AG10803 (cell line): ENCODE measurements around the gene TM7SF2.
A peak's percentile ranks its signal among the peaks of the same experiment; 100 is the strongest.

ENCODE experiments used
- DNase-seq: peaks from one replicate; pipeline ENCODE4 v3.0.0; 2010; ENCODE audit warnings: low read depth
- H3K4me3 ChIP-seq: 2 replicates; pipeline ENCODE4 v1.5.1; 2011; ENCODE audit warnings: mild to moderate bottlenecking, low read length, control low read depth
- TF ChIP-seq, protein P1 (sequence below): conservative IDR thresholded peaks from 2 replicates; pipeline ENCODE4 v1.5.1; 2011; ENCODE audit warnings: mild to moderate bottlenecking, low read length, control low read depth, inconsistent platforms

Gene TM7SF2

DNA sequence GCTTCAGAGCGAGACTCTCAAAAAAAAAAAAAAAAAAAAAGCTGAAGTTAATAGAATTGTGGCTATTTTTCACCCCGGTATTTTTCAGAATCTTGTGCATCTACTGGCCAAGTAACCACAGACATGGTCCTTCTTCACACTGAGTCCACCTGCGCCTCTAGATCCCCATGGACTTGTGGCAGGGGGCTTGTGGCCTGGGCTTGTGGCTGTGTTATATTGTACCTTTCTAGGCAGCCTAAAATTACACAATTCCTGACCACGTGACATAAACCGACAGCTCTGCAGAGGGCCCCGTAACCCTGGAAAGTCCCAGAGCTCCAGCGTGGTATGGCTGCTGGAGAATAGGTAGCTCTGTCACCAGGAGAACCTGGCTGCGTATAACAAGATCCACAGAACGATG lies 42.5 kb upstream of the TM7SF2 start:
- TF ChIP-seq, protein P1, sequence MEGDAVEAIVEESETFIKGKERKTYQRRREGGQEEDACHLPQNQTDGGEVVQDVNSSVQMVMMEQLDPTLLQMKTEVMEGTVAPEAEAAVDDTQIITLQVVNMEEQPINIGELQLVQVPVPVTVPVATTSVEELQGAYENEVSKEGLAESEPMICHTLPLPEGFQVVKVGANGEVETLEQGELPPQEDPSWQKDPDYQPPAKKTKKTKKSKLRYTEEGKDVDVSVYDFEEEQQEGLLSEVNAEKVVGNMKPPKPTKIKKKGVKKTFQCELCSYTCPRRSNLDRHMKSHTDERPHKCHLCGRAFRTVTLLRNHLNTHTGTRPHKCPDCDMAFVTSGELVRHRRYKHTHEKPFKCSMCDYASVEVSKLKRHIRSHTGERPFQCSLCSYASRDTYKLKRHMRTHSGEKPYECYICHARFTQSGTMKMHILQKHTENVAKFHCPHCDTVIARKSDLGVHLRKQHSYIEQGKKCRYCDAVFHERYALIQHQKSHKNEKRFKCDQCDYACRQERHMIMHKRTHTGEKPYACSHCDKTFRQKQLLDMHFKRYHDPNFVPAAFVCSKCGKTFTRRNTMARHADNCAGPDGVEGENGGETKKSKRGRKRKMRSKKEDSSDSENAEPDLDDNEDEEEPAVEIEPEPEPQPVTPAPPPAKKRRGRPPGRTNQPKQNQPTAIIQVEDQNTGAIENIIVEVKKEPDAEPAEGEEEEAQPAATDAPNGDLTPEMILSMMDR, result no peak
- no peak for DNase-seq
- no peak overlapping the region for H3K4me3 ChIP-seq

DNA sequence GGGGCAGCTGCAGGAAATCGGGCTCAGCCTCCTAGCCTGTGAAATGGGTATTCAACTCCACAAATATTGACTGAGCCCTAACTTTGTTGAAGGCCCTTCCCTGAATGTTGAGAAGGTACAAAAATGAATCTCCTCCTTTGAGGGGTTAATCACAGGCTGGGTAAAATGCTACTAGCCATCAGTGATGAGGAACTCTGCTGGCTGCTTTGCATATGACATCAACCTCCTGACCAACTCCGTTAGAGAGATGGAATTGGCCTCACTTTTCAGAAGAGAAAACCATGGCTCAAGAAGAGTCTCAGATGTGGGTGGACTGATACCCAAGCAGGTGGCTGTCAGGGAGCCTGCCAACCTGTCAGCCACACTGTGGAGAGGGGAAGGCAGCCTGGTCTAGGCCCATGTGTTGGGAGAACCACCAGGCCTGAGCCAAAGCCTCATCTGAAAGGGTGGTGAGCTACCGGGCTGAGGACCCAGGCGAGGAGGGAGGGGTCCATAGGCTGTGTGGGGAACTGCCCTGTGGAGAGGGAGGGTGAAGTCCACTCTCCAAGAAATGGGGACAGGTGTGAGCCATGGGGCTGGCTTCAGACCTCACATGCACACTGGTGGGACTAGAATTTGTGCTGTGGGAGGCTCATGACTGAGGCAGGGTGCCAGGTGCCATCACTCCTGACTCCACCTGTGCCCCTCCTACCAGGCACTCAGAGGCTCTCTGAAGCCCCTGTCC lies 39.6 kb upstream of the TM7SF2 start:
- TF ChIP-seq, protein P1, result no peak
- DNase-seq, result no peak
- H3K4me3 ChIP-seq, result no peak overlapping the region

DNA sequence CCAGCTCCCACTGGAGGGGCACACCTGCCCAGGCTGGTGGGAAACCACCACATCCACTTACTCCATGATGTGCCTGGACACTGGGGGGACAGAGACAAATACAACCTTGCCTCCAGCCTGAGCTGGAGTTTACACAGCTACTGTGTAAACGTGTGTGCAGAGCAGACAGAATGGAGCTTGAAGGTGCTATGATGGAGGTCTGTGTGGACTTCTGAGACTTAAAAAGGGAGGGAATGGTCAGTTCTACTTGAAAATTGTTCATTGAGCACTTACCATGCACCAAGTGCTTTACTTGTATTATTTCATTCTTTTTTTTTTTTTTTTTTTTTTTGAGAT lies 39.1 kb upstream of the TM7SF2 start:
- DNase-seq, result no peak
- no peak overlapping the region for H3K4me3 ChIP-seq
- TF ChIP-seq, protein P1, result no peak

DNA sequence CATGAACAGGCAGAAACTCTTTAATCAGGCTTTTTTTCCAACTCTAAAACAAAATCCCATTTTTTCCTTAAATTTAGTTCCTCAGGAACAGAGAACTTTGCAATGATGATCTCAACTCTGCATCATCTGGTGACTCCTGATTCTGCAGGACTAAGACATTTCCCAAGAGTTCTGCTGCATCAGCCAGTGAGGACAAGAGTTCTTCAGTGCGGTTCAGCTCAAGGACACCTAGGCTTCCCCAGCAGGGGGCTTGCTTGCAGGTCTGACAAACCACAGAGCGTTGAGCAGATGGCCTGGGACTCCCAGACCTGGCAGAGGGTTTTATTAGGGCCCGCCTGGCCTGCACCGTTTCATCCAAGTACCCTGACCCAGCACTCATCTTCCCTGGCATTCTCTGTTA lies 34.2 kb upstream of the TM7SF2 start:
- H3K4me3 ChIP-seq, result no peak overlapping the region
- no peak for DNase-seq
- TF ChIP-seq, protein P1, result no peak

DNA sequence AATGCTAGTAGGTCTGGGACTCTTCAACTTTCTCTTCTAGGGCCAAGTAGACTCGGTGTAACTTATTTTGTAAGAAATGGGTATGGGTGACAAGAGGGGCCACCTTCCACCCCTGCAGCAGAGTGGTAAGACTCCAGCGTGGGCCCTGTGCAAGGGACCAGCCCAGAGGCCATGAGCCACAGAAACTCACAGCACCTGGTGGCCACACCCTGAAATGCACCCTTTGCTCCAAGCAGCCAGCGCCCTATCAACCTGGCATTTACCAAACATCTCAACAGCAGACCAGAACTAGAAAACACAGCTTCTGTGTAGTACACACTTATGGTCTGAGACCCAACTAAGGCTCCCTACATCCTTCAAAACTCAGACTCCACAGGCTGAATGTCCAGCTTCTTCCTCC lies 33.5 kb upstream of the TM7SF2 start:
- DNase-seq, result peak; percentile 28

DNA sequence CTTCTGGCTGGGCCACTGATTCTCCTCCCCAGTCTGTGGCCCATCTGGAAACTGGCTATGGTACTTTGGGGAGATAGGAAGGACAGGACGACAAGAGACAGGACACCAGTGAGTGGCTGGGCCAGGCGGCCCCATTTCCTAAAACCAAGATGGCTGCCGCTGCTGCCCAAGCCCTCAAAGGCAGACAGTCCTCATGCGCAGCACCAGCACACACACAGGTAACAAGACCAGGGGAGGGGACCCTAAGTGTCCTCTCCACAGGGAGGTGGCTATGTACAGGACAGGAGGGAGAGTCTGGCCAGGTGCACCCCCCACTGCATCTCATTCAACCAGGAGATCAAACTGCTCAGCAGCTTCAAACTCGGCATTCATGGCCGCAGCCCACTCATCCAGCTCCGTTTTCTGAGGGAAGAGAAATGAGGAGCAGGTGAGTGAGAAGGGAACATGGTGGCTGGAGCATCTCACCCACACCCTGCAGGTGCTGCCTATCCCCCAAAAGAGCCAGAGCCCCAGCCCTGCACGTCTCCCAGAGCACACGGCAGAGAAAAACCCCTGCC lies 32.8 kb upstream of the TM7SF2 start:
- TF ChIP-seq, protein P1, result no peak
- H3K4me3 ChIP-seq, result no peak overlapping the region
- DNase-seq, result no peak

More for the DNA sequence above, 33.5 kb upstream of the TM7SF2 start:
- TF ChIP-seq, protein P1, result peak; percentile 56
- H3K4me3 ChIP-seq, result no peak overlapping the region

DNA sequence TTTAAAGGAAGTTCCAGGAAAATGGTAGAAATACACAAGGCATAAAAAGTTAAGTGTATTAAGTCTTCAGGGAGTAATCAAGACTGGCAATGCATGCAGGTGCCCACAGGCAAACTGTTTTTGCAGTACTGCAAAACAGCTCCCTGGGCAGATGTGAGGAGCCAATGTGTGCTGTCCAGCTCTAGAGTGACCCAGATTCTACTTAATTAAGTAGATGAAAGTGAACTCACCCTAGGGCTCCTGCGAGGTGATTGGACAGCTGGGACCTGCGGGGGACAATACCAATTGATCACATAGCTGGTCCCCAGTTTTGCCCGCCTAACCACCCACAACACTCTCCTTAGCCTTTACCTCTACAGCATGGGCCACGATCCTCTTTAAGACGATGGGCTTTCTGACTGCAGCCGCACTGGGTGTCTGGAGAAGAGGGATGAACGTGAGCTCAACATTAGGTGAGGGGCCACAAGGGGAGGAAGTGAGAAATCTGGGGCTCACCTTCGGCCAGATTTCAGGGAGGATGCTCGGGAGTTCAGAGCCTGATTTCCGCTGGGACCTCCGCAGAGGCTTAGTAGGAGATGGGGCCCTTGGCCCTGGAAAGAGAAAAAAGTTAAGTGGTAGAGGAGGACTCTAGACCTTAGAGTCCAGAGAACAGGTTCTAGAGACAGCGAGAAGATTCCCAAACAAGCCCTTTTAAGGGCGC lies 28.4 kb upstream of the TM7SF2 start:
- H3K4me3 ChIP-seq, result peak overlapping the region; percentile 97
- no peak for DNase-seq
- TF ChIP-seq, protein P1, result no peak
